Skin of body (tissue), 2 donors: ENCODE data around the gene GAS1. TPM values are rescaled to one million over a fixed set of nuclear protein-coding genes. Genes with fewer than 3 reads are reported as not detected.

Source experiments
- DNase-seq: peaks from one replicate; lab custom pipeline; 2025; lab: John Stamatoyannopoulos, UW
- total RNA-seq: library from RNA; depleted of rRNA; stranded (reverse); fragments of >200 nt; gene quantifications from one replicate; pipeline ENCODE4 v1.2.3, GENCODE V29; 2014

The GAS1 gene
- total RNA-seq, result 97.8 TPM

- peak; percentile 99 for DNase-seq
Measured at GRCh38 chr9:86947146-86948073, at the start of gene GAS1. GAS1 (minus strand) TSS chr9:86947506; CDS start chr9:86946779, 727 bp downstream.

DNA sequence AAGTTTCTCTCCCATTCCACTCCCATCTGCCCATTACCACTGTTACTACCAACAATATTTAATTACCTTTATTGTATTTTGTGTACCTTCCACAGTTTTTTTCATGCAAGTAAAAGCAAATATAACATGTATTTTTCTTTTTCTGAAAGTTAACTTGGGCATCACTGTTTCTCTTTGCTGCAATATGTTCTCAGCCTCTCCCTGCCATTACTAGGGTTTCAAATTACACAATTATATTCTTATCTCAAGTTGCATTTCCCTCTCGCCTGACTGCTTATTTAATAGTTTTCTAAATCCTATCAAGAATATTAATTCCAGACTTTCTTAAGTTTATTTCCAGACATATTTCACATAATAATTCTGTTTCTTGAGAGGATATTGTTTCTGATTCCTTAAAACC, 46.9 kb upstream of the GAS1 start:
- DNase-seq, result no peak

DNA sequence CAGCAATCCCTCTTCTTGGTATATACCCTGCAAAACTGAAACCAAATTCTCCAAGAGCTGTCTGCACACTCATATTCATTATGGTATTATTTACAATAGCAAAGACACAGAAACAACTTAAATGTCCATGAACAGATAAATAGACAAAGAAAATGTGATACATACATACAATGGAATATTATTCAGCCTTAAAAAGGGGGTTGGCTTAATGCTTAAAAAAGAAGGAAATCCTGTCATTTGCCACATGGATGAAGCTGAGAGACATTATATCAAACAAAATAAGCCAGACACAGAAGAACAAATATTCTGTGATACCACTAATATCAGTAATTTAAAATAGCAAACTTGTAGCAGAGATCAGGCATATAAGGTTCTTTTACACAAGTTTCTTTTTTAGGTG, 46.5 kb upstream of the GAS1 start:
- DNase-seq, result no peak

DNA sequence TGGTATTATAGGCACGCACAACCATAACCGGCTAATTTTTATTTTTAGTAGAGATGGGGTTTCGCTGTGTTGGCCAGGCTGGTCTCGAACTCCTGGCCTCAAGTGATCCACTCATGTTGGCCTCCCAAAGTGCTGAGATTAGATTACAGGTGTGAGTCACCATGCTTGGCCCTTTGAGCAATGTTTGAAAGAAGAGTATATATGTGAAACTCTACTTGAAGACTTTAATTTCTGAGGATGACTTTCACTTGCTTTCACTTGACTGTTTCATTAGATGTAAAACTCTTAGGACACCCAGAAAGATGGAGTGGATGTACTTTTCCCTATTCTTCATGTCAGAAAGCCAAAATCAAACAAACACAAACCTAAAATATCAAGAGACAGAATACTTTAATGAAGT, 43.8 kb upstream of the GAS1 start:
- no peak for DNase-seq

- DNase-seq, result no peak
Measured at GRCh38 chr9:86990290-86990689, 43.0 kb upstream of the GAS1 start.

DNA sequence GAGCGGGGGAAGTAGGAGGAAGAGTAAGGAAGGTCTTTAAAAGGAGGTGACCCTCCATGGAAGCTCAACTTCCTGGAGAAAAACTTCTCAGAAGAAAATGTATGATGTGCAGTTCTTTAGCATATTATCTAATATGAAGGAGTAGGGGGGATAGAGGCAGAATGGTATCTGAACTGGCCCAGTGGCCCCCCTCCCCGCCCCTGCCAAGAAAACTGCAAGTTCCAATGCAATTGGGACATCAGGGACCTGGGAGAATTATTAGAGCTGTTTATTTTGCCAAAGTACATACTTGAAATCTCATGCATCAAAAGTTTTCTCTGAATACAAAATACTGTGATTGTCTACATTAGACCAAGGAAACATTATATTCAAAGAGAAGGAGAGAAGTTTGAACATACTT, 40.6 kb upstream of the GAS1 start:
- no peak for DNase-seq

GRCh38 chr9:86985132-86985647, 37.9 kb upstream of the GAS1 start:
- no peak for DNase-seq

DNA sequence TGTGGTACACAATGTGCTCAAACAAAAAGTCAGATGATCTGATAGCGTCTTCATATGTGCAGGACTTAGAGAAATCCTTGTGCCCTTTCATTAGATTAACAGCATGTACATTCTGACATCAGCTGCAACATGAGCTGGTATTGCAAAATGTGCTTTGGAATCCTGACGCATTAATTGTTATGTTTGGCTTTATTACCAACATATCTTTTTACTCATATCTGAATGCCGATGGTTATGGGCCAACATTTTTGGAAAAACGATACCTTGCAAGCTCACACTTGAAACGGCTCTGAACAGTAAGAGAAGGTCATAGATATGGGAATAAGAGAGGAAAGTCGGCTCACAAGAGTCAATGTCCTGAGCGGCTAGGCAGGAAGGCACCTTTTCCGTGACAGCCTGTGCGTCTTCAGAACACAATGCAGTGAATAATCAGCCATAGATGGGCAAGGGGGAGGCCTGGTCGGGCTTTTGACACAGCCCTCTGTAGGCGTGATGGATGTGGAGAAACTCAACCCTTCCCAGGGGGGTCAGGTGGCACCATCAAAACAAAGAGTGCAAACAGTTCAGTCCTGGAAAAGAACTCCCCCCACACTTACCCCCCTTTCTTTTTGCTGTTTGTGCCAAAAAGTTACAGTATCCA, 36.4 kb upstream of the GAS1 start:
- DNase-seq, result peak; percentile 53

GRCh38 chr9:86983249-86983619, 35.9 kb upstream of the GAS1 start:
- no peak for DNase-seq

DNA sequence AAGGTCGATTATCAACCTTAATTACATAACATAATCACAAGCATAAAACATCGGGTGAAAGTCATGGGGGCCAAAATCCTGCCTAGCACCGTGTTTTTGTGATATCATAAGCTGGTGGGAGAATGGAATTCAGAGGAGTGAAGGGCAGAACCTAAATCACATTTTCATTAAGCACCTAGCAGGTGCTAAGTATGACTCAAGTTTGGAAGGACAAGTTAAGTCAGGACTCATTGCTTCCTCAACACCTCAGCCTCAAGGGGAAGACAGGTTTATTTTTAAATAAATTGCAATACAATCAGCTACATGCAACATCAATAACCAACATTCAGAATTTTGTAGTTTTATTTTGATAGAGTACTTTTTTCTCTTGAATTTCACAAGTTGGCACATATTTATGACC, 33.5 kb upstream of the GAS1 start:
- DNase-seq, result no peak

DNA sequence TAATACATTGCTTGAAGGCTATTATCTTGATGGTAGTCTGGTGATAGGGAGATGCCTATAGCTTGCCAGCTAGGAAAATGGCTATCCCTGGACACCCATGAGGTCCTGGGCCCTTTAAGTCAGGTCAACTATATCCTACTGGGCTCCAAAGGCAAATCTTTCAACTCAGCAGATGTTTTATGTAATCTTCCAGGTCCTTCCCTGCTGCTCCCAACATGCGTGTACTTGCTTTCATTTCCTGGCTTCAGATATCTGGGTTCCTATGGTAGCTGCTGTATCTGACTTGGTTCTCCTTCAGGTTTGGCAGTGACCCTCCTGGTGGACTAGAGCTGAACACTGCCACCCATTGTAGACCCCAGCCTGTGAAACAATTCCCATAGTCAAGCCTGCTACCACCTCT, 32.4 kb upstream of the GAS1 start:
- no peak for DNase-seq

DNA sequence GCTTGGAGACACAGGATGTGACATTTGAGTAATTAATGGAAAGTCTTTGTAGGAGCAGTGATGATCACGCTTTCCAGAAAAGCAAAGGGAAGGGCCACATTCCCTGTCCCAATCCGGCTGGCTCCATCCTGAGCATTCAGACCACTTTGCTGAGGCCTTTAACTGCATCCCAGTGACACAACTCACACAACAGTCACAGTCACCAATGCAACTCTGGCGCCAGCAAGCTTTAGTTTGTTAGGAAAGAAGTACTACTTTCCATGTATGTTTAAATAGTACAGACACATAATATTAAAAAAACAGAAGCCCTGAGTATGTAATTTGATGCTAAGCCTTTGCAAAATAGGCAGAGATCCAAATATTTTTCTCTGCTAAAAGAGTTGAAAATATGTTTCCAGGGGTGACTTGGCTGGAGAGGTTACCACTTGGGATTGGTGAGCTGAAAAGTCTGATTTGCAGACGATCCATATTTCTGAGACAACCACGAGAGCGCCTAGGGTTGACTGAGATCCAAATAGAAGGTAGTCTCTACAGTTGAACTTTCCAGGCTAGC, 31.7 kb upstream of the GAS1 start:
- peak; percentile 25 for DNase-seq

DNA sequence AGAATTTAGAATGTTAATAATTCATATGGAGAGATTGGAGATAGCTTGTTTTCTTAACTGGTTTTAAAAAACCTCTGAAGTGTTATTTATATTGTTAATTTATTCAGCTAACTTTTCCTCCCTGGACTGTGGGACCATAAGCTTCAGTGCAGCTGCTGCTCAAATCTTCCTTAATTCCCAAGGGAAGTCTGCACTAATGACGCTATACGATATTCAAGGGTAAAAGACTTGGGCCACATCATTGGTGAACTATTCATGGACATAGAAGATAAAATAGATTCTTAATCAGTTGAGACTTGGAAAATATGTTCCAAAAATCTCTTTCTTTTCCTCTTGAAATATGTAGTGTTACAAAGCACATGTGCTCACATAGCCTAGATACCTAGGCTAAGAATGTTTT, 31.1 kb upstream of the GAS1 start:
- no peak for DNase-seq

- DNase-seq, result no peak
Measured at GRCh38 chr9:86977205-86977835, 30.0 kb upstream of the GAS1 start.

DNA sequence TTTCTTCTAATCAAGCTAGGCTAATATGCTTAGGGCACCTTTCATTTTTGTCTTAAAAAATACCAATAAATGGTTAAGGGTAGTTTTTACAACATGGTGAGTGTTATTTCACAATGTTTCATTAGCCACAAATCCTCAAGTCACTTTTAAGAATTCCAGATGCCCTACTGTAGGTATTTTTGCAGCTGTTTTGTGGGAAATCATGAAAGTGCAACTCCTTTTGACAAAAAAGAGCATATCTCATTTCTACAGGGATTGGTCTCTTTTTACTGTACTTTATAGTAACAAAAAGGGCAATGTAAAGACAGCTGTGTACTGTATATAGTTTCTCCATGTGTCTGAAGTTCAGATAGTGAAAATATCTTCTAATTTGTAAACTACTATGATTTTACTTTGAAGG, 28.3 kb upstream of the GAS1 start:
- no peak for DNase-seq

DNA sequence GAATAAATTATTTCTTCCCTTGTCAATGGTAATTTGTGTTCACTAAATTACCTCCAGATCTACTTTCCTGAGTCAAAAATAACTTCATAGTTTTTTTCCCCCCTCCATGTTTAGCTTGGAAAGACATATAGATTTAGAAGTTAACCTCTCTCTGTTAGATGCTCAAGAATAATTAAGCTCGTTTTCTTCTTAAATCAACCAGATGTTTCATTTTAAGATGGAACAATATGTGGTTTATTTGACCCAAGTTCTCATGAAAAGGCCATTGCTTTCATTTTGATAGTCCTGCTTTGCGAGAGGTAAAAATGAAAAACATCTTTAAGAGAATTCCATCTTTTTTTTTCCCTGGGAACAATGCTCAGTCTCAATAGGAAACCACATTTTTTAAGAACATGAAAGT, 27.7 kb upstream of the GAS1 start:
- no peak for DNase-seq

DNA sequence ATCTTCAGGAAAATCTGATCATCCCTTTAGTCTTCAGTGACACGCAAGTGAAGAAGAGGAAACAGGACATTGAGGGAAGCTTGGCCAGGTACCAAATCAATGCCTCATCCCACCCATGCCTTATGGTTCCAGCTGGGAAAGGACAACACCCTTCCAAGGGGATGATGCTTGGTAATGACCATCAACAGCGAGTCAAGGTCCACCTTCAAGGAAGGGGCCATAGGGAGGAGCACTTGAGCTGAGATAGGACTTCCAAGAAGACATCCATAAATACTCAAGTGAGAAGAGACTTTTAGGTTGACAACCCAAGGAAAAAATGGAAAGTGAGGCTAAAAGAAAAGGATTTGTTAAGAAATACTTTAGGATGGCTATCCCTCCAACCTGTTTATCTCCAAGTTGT, 27.1 kb upstream of the GAS1 start:
- DNase-seq, result no peak

DNA sequence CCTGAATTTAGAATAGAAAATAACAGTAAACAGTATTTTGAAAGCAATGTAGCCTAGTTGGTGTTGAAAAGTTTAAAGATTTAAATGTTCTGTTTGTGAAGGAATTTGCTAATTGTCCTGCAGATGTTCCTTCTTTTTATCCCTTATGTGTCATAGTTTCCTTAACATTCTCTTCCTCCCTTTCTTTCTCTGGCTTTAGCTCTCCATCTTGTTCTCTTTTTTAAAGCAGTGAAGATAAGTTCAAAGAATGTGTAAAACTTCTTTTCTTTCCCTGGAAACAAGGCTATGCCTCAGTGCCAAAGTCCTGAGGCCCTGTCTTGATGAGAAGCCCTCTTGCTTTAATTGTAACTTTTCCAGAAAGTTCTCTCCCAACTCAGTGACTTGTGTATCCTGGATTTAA, 24.4 kb upstream of the GAS1 start:
- peak; percentile 78 for DNase-seq

- no peak for DNase-seq
Measured at GRCh38 chr9:86968258-86968920, 21.1 kb upstream of the GAS1 start.

- no peak for DNase-seq
Measured at GRCh38 chr9:86966852-86967511, 19.7 kb upstream of the GAS1 start.
